ENCODE data around the gene SLC23A2.
"Not testable (repeated sequence)": the region's sequence is repeated elsewhere in the genome, so short reads cannot be mapped to it uniquely, and the experiment has no call there.

SLC23A2 gene

GRCh38 chr20:5004825-5005224, 3.5 kb upstream of the SLC23A2 start:
- DNase-seq, result not testable (repeated sequence)

DNA sequence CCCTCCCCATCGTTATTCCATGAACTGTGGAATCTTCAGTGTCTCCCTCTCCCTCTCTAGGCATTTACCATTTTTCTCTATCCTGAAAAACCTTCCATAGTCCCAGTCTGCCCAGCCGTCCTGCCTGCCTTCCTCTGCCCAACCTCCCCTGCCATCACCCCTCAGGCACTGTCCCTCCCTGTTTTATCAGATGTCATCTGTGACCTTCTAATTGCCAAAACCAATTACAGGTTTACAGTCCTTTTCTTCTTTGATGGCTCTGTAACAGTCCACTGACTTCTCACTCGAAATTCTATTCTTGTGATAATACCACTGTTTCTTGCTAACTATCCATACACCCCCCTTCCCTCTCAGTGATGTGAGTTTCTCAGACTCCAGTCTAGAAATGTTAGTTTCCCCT, 2.3 kb upstream of the SLC23A2 start:
- no peak for DNase-seq

DNA sequence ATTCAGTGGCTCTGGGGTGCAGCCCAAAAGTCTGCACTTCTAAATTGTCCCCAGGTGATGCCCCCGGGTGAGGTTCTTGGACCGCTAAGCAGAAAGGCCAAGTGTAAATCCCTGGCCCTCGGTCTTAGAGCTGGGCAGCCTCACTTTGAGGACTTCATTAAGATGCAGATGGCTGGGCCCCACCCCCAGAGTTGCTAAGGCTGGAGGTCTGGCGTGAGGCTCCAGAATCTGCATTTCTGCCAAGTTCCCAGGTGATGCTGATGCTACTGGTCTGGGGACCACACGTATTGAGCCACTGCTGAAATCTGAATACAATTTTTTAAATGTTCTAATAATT, 735 bp upstream of the SLC23A2 start:
- DNase-seq, result no peak

DNA sequence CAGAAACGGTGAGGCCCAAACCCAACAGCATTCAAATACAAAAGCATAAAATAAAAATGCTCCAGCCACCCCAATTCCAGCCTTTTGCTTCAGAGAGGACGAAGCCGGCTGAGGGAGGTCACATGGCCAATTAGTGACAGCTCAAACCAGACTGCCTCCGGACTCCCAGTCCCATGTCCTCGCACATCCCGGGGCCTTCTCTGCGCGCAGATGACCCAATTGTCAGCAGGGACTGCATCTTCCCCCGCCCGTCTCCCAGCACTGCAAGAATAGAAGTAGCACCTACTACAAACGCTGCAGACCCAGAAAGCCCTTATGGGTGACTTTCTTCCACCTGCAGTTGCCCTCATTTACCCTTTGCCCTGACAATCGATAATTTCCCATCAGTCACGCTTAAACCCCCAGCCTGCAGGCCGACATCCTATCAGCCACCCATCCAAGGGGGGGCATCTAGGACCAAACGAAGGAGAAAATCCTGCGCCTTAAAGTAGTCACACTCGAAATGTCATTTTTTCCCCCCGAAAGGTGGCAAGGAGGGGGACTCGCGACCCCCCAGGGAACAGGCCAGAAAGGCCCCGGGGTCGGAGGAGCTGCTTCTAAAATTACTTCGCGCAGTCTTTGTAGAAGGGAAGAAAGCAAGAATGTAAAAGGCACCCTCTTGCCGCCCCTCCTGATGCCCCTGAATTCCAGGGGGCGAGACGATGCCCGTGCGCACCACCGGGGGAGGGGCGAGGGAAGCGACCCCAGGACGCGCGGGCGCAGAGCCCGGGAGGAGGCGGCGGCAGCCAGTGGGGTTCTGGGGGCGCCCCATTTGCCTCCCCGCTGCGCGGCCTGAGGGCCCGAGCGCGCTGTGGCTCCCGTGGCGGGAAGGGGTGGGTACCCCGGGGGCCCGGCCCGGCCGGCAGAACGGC, 792 bp downstream of the SLC23A2 start:
- peak; percentile 14 for DNase-seq

DNA sequence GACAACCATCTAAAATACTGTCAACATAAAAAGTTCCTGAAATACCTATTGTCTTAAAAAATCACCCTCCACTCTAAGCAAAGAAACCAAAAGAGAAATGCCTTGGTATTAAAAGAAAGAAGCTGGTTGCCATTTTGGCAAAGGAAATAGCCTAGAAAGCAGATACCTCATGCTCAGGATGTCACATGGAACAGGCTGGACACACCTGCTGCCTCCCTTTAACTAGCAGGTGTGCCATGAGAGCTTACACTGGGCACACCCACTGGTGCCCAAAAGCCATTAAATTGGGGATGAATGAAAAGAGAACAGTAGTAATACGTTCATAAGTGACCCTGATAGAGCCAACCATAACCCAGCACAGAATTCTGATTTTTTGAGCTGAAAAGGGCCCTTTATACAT, 1.5 kb downstream of the SLC23A2 start:
- no peak for DNase-seq

GRCh38 chr20:4998160-4998651, 3.1 kb downstream of the SLC23A2 start:
- DNase-seq, result no peak

DNA sequence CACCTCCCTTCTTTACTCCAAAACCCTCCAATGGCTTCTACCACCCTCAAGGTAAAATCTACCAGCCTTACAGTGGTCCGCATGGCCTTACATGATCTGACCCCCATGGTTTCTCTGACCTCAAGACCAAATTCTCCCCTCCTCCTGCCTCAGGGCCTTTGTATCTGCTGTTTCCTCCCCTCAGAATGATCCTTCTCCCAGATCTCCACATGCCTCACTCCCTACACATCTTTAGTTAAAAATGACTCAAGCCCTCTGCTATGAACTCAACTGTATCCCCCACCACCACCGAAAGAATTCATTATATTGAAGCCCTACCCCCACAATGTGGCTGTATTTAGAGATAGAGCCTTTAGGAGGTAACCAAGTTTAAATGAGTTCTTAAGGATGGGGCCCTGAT, 4.1 kb downstream of the SLC23A2 start:
- no peak for DNase-seq

DNA sequence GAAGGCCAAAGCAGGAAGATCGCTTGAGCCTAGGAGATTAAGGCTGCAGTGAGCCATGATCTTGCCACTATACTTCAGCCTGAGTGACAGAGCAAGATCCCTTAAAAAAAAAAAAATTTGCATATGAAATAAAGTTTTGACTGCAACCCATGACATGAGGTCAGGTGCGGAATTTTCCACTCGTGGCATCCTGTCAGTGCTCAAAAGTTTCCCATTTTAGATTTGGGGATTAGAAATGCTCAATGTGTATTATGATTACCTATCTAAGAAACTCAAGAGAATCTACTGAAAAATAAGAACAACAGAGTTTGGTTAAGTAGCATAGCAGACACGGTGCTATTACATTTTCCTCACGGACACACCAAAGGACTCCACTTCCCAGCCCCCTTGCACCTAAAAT, 11.7 kb downstream of the SLC23A2 start:
- no peak for DNase-seq

- no peak for DNase-seq
Observed at GRCh38 chr20:4987130-4987529, 14.2 kb downstream of the SLC23A2 start.

GRCh38 chr20:4985658-4986057, 15.7 kb downstream of the SLC23A2 start:
- no peak for DNase-seq

DNA sequence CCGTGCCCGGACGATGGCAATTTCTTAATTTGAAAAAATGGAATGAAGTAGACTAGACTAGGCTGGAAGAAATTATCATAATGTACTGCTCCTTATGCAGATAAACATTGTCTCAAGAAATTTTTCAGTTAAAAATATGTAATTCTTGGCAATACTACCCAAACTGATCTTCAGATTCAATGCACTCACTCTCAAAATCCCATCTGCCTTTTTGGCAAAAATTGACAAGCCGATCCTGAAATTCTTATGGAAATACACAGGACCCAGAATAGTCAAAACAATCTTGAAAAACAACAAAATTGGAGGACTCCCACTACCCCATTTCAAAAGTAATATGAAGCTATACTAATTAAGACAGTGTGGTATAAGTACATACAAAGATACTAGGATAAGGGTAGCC, 19.0 kb downstream of the SLC23A2 start:
- no peak for DNase-seq

- DNase-seq, result no peak
Observed at GRCh38 chr20:4979841-4980410, 21.4 kb downstream of the SLC23A2 start.

GRCh38 chr20:4978050-4978918, 23.0 kb downstream of the SLC23A2 start:
- DNase-seq, result no peak

DNA sequence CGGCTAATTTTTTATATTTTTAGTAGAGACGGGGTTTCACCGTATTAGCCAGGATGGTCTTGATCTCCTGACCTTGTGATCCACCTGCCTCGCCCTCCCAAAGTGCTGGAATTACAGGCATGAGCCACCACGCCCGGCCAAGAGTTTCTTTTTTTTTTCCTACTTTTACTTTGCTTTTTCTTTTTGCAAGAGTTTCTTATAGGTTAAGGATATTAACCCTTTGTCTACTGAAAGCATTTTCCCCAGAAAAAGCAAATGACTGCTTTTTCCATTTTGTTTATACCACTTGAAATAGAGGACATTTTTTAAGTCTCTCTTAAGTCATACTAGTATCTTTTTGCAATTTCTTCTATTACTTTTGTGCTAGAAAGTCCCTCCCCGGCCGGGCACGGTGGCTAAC, 25.3 kb downstream of the SLC23A2 start:
- DNase-seq, result not testable (repeated sequence)

GRCh38 chr20:4973330-4974097, 27.8 kb downstream of the SLC23A2 start:
- peak; percentile 65 for DNase-seq

DNA sequence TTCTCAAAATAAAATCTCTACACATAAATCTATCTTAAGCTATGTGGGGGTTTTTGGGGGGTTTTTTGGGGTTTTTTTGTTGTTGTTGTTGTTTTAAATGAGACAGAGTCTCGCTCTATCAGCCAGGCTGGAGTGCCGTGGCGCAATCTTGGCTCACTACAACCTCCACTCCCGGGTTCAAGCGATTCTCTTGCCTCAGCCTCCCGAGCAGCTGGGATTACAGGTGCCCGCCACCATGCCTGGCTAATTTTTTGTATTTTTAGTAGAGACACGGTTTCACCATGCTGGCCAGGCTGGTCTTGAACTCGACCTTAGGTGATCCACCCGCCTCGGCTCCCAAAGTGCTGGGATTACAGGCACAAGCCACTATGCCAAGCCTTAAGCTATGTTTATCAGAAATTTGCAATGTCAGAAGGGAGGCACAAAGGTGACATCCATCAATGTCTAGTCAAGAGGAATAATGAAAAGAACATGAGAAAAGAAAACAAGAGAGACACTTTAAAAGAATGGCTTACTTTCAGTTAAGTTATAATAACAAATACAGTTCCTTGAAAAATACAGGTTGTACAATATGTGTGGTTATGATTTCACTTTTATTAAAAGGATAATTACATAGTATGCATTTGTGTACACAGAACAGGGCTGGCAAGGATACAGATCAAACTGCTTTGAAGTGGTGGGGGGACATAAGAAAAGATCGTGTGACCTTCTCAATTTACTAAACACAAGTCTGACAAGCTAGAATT, 28.6 kb downstream of the SLC23A2 start:
- DNase-seq, result no peak

GRCh38 chr20:4971064-4971463, 30.2 kb downstream of the SLC23A2 start:
- DNase-seq, result no peak

DNA sequence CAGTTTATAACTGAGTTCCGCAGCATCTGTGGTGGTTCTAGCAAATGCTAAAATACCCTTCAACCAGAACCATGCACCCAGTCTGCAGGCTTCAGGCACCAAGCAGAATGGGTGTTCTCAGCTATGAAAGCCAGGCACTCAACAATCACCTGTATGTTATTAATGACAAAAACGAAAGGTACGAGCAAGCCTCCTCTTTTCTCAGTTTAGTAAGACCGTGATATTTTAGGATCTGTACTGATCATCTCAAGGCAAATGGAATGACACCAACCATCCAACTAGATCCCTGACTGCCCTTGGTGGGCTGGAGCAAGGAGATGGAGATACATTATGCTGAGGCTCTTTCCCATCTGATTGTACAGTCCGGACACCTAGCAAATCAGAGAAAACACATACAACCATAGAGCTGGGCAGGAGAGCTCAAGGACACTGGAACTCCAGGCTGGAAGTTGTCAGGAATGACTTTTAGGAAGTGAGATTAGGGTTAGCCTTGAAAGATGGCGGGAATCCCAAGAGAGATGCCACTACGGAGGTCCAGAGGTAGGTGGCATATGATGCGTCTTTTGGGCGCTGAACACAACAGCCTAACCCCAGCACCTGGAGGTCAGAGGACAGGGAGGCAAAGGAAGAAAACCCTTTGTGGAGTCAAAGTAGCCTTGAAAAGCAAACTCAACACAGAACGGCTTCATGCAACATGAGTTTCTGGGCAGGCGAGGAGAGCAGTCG, 33.4 kb downstream of the SLC23A2 start:
- no peak for DNase-seq

DNA sequence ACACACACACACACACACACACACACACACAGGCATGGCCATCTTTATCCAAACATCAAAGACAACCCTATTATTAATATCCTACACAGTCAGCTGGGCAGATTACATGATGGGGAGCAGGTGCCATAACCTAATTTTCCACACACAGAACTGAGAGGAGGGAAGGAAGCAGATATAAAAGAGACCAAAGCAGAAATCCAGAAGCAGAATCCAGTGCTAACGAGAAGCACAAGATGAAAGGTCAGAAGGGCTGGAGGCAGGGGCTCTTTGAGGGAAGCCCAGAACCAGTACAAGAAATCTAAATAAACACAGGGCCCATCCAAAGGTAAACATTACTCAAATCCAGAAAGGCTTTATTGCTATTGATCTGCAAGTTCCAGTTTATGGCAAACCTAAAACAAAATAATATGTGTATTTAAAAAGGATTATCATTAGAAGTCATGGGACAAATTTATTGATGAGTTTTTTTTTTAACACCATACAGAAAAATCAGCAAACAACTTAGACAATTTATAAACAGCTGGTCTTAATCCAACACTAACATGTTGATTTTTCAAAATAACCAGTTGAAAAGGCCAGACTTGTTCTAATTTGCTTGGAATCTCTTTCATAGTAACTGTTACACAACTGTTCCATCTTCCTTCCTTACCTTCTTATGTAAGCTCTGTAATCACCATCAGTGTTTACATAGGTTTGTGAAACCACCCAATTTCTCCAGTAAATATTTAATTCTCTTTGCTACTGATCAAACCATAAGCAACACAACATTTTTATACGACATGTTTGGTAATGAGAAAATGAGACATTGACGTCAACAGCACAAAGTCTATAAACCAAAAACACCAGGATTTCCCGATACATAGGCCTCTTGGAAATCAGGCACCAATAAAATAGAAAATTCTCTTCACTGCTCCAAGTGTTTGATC, 34.2 kb downstream of the SLC23A2 start:
- DNase-seq, result no peak

- peak; percentile 48 for DNase-seq
Observed at GRCh38 chr20:4962241-4962855, 39.0 kb downstream of the SLC23A2 start.

All from activated CD4-positive, alpha-beta T cell treated with anti-CD3 and anti-CD28 coated beads, Interleukin-2, amount 50 U/mL, for 16 hours (primary cell).